GM23338 (cell line): Measurements from ENCODE around the gene SUGCT. TPM values are rescaled to one million over a fixed set of nuclear protein-coding genes. Genes with fewer than 3 reads are reported as not detected.
A peak's percentile ranks its signal among the peaks of the same experiment; 100 is the strongest.

Experiments
- ATAC-seq: fragments of 200-7000 bp; cut with Tn5 transposase; 3 replicates; pipeline ENCODE4 v1.9.1; 2020
- DNase-seq: peaks from one replicate; pipeline ENCODE4 v3.0.0-alpha.2; 2015; ENCODE audit warnings: low spot score
- H2AFZ ChIP-seq: fragments of 200-600 bp; sonication (generic); 2 replicates; pipeline ENCODE4 v1.8.0; 2016; ENCODE audit warnings: antibody characterized with exemption, mild to moderate bottlenecking, moderate library complexity
- H3F3A ChIP-seq: fragments of 200-600 bp; sonication (generic); replicated peaks from 2 replicates; pipeline ENCODE4 v1.8.0; 2017; ENCODE audit warnings: antibody characterized with exemption, mixed run types, low read depth
- H3K27ac ChIP-seq: fragments of 200-600 bp; sonication (generic); 2 replicates; pipeline ENCODE4 v1.6.1; 2016; ENCODE audit warnings: low read depth
- H3K27me3 ChIP-seq: fragments of 200-600 bp; sonication (generic); 2 replicates; pipeline ENCODE4 v1.8.0; 2016; ENCODE audit warnings: mild to moderate bottlenecking, mixed run types, moderate library complexity; ENCODE audit not compliant: insufficient read depth
- H3K36me3 ChIP-seq: fragments of 200-600 bp; sonication (generic); 2 replicates; pipeline ENCODE4 v1.8.0; 2016; ENCODE audit warnings: mild to moderate bottlenecking; ENCODE audit not compliant: insufficient read depth
- H3K4me1 ChIP-seq: fragments of 200-600 bp; sonication (generic); 2 replicates; pipeline ENCODE4 v1.8.0; 2016; ENCODE audit warnings: mild to moderate bottlenecking, moderate library complexity; ENCODE audit not compliant: insufficient read depth
- H3K4me2 ChIP-seq: fragments of 200-600 bp; sonication (generic); 2 replicates; pipeline ENCODE4 v1.7.1; 2017; ENCODE audit warnings: mixed run types
- H3K4me3 ChIP-seq: fragments of 200-600 bp; sonication (generic); 2 replicates; pipeline ENCODE4 v1.6.1; 2016; ENCODE audit warnings: mixed run types
- H3K79me2 ChIP-seq: fragments of 200-600 bp; sonication (generic); replicated peaks from 2 replicates; pipeline ENCODE4 v1.8.0; 2017; ENCODE audit warnings: mild to moderate bottlenecking; ENCODE audit not compliant: insufficient read depth
- H3K9me2 ChIP-seq: fragments of 200-600 bp; sonication (generic); 2 replicates; pipeline ENCODE4 v1.8.0; 2017; ENCODE audit not compliant: insufficient read depth
- H4K20me1 ChIP-seq: fragments of 200-600 bp; sonication (generic); replicated peaks from 2 replicates; pipeline ENCODE4 v1.8.0; 2017; ENCODE audit warnings: mild to moderate bottlenecking; ENCODE audit not compliant: insufficient read depth
- H3K27ac Mint-ChIP-seq: 2 replicates; pipeline ENCODE4 v1.8.0; 2020; ENCODE audit warnings: inconsistent platforms, mild to moderate bottlenecking, moderate library complexity, mixed read lengths
- H3K27me3 Mint-ChIP-seq: 3 replicates; pipeline ENCODE4 v1.8.0; 2022; ENCODE audit warnings: low read depth, mild to moderate bottlenecking, moderate library complexity, mixed read lengths, inconsistent platforms; ENCODE audit not compliant: insufficient read depth, poor library complexity
- H3K36me3 Mint-ChIP-seq: 3 replicates; pipeline ENCODE4 v1.8.0; 2021; ENCODE audit warnings: low read depth, mild to moderate bottlenecking, inconsistent platforms, moderate library complexity, mixed read lengths
- H3K4me1 Mint-ChIP-seq: 3 replicates; pipeline ENCODE4 v1.8.0; 2020; ENCODE audit warnings: mild to moderate bottlenecking, inconsistent platforms, mixed read lengths
- H3K4me3 Mint-ChIP-seq: 3 replicates; pipeline ENCODE4 v1.8.0; 2021; ENCODE audit warnings: moderate library complexity, mild to moderate bottlenecking, inconsistent platforms, mixed read lengths
- H3K9me3 Mint-ChIP-seq: 3 replicates; pipeline ENCODE4 v1.8.0; 2020; ENCODE audit warnings: moderate library complexity, mild to moderate bottlenecking, inconsistent platforms, mixed read lengths
- CREB1 ChIP-seq: fragments of 250-450 bp; sonication (Bioruptor Pico); IDR thresholded peaks from 2 replicates; pipeline ENCODE4 v1.5.0; 2020; ENCODE audit warnings: low read depth, mild to moderate bottlenecking, moderate library complexity
- EZH2 ChIP-seq: fragments of 200-600 bp; sonication (generic); IDR thresholded peaks from one replicate; pipeline ENCODE4 v1.8.0; 2017; ENCODE audit warnings: antibody characterized with exemption, mild to moderate bottlenecking, low read depth; ENCODE audit not compliant: unreplicated experiment
- EZH2phosphoT487 ChIP-seq: fragments of 200-600 bp; sonication (generic); IDR thresholded peaks from one replicate; pipeline ENCODE4 v1.8.1; 2018; ENCODE audit warnings: antibody characterized with exemption; ENCODE audit not compliant: unreplicated experiment
- NANOG ChIP-seq: IDR thresholded peaks from 2 replicates; pipeline ENCODE4 v1.6.1; 2016; ENCODE audit warnings: antibody characterized with exemption, borderline replicate concordance
- ZNF114 ChIP-seq: fragments of 250-450 bp; sonication (Bioruptor Pico); IDR thresholded peaks from 2 replicates; pipeline ENCODE4 v1.5.0; 2020; ENCODE audit warnings: mild to moderate bottlenecking, moderate library complexity
- polyA plus RNA-seq: library from polyadenylated mRNA; unstranded; fragments of >200 nt; fragmentation: Nextera tagmentation; extraction: Ambion mirVana; gene quantifications from 2 replicates; pipeline ENCODE4 v1.2.1, GENCODE V29; 2016
- total RNA-seq: library from RNA; depleted of rRNA; stranded (reverse); fragments of >200 nt; shearing (Covaris generic); gene quantifications from 2 replicates; pipeline ENCODE4 v1.2.3, GENCODE V29; 2014
- TF ChIP-seq, protein P1 (sequence below): IDR thresholded peaks from 2 replicates; pipeline ENCODE4 v1.6.1; 2016; ENCODE audit warnings: antibody characterized with exemption
- TF ChIP-seq, protein P2 (sequence below), 2 experiments: fragments of 200-600 bp in 1 of 2; sonication (generic) in 1 of 2; conservative IDR thresholded peaks; 2 replicates each; pipeline versions ENCODE4 v1.5.1 to v1.6.1; 2016 to 2017; ENCODE audit warnings: antibody characterized with exemption in 2 of 2, low read depth in 2 of 2, mild to moderate bottlenecking in 2 of 2, moderate library complexity in 1 of 2
- TF ChIP-seq, protein P3 (sequence below): IDR thresholded peaks from one replicate; pipeline ENCODE4 v1.6.1; 2018; ENCODE audit warnings: antibody characterized with exemption; ENCODE audit not compliant: unreplicated experiment

Gene SUGCT
- total and polyA plus RNA-seq, 2 experiments from 2014 or later, result 4.2 to 5.6 TPM

DNA sequence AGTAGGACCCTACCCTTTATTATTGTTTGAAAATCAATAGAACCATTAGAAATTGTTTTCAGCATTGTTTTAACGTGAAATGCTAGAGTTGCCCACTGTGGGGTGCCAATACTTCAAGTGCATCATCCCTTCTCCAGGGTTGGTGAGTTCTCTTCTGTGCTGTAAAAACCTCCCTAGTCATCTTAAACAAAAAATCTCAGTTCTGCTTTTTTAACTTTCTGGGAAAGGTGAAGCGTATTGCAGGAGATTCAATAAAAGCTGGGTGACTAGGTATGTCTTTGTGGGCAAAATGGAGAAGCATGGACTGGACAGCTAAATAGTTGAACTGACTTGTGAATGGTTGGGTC is 699.1 kb downstream of the SUGCT start:
- TF ChIP-seq, protein P1, sequence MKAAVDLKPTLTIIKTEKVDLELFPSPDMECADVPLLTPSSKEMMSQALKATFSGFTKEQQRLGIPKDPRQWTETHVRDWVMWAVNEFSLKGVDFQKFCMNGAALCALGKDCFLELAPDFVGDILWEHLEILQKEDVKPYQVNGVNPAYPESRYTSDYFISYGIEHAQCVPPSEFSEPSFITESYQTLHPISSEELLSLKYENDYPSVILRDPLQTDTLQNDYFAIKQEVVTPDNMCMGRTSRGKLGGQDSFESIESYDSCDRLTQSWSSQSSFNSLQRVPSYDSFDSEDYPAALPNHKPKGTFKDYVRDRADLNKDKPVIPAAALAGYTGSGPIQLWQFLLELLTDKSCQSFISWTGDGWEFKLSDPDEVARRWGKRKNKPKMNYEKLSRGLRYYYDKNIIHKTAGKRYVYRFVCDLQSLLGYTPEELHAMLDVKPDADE, result no peak
- TF ChIP-seq, protein P2, sequence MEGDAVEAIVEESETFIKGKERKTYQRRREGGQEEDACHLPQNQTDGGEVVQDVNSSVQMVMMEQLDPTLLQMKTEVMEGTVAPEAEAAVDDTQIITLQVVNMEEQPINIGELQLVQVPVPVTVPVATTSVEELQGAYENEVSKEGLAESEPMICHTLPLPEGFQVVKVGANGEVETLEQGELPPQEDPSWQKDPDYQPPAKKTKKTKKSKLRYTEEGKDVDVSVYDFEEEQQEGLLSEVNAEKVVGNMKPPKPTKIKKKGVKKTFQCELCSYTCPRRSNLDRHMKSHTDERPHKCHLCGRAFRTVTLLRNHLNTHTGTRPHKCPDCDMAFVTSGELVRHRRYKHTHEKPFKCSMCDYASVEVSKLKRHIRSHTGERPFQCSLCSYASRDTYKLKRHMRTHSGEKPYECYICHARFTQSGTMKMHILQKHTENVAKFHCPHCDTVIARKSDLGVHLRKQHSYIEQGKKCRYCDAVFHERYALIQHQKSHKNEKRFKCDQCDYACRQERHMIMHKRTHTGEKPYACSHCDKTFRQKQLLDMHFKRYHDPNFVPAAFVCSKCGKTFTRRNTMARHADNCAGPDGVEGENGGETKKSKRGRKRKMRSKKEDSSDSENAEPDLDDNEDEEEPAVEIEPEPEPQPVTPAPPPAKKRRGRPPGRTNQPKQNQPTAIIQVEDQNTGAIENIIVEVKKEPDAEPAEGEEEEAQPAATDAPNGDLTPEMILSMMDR (conservative IDR thresholded peaks at IDR 0.05; ENCODE audit: low read depth in 2 of 2), result peak; percentile 9 to 26; a peak in 3 of 4 replicates
- no peak for TF ChIP-seq NANOG
- ATAC-seq, result no peak
- no peaks in the 10 kb centered on the region for H3K36me3 Mint-ChIP-seq

DNA sequence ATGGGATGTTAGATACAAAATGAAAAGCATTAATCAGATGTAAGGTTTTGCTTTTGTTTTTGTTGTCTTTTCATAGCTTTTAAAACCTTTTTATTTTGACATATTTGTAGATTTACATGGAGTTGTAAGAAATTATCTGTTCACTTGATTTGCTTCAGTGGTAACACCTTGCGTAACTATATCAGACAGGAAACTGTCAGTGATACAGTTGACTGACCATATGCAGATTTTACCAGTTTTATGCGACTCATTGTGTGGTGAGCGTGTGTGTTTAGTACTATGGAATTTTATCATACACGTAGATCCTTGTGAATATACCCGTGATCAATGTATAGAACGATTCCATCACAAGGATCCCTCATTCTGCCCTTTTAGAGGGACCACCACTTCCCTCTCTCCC is 701.4 kb downstream of the SUGCT start:
- H3F3A ChIP-seq, result no peaks in the 10 kb centered on the region
- no peaks in the 10 kb centered on the region for H3K36me3 ChIP-seq
- no peak overlapping the region for H3K4me3 ChIP-seq
- peaks cover 18% of the 10 kb centered on the region for H3K4me1 Mint-ChIP-seq
- no peak overlapping the region for H3K27ac Mint-ChIP-seq
- H3K27ac ChIP-seq, result no peak overlapping the region
- H4K20me1 ChIP-seq, result no peaks in the 10 kb centered on the region
- no peak overlapping the region for H2AFZ ChIP-seq
- H3K4me3 Mint-ChIP-seq, result no peak overlapping the region
- no peaks in the 10 kb centered on the region for H3K9me2 ChIP-seq
- peaks cover 5% of the 10 kb centered on the region for H3K4me1 ChIP-seq
- ATAC-seq, result no peak
- peaks cover 2% of the 10 kb centered on the region; the same call in 1 of the 3 replicates for H3K36me3 Mint-ChIP-seq
- no peak for DNase-seq
- H3K27me3 ChIP-seq, result no peaks in the 10 kb centered on the region
- H3K9me3 Mint-ChIP-seq, result peaks cover 5% of the 10 kb centered on the region; the same call in 2 of the 3 replicates
- H3K27me3 Mint-ChIP-seq, result peaks cover 4% of the 10 kb centered on the region
- H3K79me2 ChIP-seq, result no peaks in the 10 kb centered on the region
- no peak overlapping the region for H3K4me2 ChIP-seq
- no peak for TF ChIP-seq NANOG
- TF ChIP-seq, protein P3, sequence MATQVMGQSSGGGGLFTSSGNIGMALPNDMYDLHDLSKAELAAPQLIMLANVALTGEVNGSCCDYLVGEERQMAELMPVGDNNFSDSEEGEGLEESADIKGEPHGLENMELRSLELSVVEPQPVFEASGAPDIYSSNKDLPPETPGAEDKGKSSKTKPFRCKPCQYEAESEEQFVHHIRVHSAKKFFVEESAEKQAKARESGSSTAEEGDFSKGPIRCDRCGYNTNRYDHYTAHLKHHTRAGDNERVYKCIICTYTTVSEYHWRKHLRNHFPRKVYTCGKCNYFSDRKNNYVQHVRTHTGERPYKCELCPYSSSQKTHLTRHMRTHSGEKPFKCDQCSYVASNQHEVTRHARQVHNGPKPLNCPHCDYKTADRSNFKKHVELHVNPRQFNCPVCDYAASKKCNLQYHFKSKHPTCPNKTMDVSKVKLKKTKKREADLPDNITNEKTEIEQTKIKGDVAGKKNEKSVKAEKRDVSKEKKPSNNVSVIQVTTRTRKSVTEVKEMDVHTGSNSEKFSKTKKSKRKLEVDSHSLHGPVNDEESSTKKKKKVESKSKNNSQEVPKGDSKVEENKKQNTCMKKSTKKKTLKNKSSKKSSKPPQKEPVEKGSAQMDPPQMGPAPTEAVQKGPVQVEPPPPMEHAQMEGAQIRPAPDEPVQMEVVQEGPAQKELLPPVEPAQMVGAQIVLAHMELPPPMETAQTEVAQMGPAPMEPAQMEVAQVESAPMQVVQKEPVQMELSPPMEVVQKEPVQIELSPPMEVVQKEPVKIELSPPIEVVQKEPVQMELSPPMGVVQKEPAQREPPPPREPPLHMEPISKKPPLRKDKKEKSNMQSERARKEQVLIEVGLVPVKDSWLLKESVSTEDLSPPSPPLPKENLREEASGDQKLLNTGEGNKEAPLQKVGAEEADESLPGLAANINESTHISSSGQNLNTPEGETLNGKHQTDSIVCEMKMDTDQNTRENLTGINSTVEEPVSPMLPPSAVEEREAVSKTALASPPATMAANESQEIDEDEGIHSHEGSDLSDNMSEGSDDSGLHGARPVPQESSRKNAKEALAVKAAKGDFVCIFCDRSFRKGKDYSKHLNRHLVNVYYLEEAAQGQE, result no peak
- no peak for TF ChIP-seq EZH2phosphoT487
- TF ChIP-seq, protein P1, result no peak
- no peak for TF ChIP-seq ZNF114 (CRISPR knock-in tag)
- no peak for TF ChIP-seq CREB1 (CRISPR knock-in tag)
- TF ChIP-seq EZH2, result no peak

More for the DNA sequence above, 699.1 kb downstream of the SUGCT start:
- no peaks in the 10 kb centered on the region for H3F3A ChIP-seq
- Mint-ChIP-seq H3K9me3 (no peaks in the 10 kb centered on the region), H3K27me3 (peaks cover 4% of the 10 kb centered on the region), H3K4me1 (peaks cover 21% of the 10 kb centered on the region), H3K27ac (no peak overlapping the region), H3K4me3 (no peak overlapping the region)
- no peak overlapping the region for H3K27ac ChIP-seq
- no peak overlapping the region for H2AFZ ChIP-seq
- no peaks in the 10 kb centered on the region for H3K9me2 ChIP-seq
- no peaks in the 10 kb centered on the region for H4K20me1 ChIP-seq
- H3K4me1 ChIP-seq, result peaks cover 5% of the 10 kb centered on the region
- no peak overlapping the region for H3K4me3 ChIP-seq
- no peaks in the 10 kb centered on the region for H3K36me3 ChIP-seq
- H3K79me2 ChIP-seq, result no peaks in the 10 kb centered on the region
- no peak for DNase-seq
- H3K27me3 ChIP-seq, result no peaks in the 10 kb centered on the region
- no peak overlapping the region for H3K4me2 ChIP-seq
